Measurements from ENCODE around the gene TMEM187.

The TMEM187 gene

GRCh38 chrX:154004315-154004714 lies 31.8 kb downstream of the TMEM187 start:
- H3K4me3 ChIP-seq = no peak overlapping the region
- H3K27ac ChIP-seq = no peak overlapping the region
- TF ChIP-seq CTCF (IDR thresholded peaks at IDR 0.05) = no peak
- no peak for DNase-seq (ENCODE audit: low spot score)

- Histone ChIP-seq H3K27ac (no peak overlapping the region), H3K4me3 (no peak overlapping the region)
- no peak for TF ChIP-seq CTCF (IDR thresholded peaks at IDR 0.05)
- DNase-seq (ENCODE audit: low spot score) = no peak
These were observed 34.4 kb downstream of the TMEM187 start for GRCh38 chrX:154006947-154007346.

GRCh38 chrX:154008521-154008920 lies 36.0 kb downstream of the TMEM187 start:
- Histone ChIP-seq H3K4me3 (no peak overlapping the region), H3K27ac (no peak overlapping the region)
- DNase-seq (ENCODE audit: low spot score) = no peak
- no peak for TF ChIP-seq CTCF (IDR thresholded peaks at IDR 0.05)

DNA sequence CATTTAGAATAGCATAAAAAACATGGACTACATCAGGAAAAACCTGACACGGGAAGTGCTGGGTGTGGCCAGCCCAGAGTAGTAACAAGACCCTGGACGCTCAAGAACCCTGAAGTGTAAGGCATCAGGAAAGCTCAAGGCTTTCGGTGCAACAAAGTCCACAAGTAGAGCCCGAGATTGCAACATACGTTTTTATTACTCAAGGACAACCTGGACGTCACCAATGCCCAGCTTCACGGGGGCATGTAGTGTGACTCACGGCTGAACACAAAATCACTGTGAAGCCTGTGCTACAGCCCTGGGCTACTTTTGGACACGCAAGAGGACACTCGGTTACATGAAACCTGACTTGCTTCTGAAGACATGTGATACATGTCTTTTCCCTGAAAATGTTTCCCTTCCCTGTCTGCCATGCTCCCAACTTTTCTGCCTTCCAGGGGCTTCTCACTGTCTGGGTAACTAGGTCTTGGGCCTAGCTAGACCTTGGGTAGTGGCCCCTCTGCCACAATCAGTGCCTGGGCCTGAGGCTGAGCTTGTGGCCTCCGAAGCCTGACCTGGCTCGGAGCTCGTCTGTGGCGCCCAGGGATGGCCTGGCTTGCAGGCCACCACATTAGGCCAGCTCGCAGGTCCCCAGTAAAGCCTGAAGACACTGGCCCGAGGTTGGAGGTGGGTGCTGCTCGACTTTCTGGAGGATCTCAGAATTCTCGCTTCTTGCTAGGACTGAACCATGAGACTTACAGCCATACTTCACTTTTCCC lies 38.0 kb downstream of the TMEM187 start:
- Histone ChIP-seq H3K4me3 (no peak overlapping the region), H3K27ac (no peak overlapping the region)
- no peak for TF ChIP-seq CTCF (IDR thresholded peaks at IDR 0.05)
- no peak for DNase-seq (ENCODE audit: low spot score)

DNA sequence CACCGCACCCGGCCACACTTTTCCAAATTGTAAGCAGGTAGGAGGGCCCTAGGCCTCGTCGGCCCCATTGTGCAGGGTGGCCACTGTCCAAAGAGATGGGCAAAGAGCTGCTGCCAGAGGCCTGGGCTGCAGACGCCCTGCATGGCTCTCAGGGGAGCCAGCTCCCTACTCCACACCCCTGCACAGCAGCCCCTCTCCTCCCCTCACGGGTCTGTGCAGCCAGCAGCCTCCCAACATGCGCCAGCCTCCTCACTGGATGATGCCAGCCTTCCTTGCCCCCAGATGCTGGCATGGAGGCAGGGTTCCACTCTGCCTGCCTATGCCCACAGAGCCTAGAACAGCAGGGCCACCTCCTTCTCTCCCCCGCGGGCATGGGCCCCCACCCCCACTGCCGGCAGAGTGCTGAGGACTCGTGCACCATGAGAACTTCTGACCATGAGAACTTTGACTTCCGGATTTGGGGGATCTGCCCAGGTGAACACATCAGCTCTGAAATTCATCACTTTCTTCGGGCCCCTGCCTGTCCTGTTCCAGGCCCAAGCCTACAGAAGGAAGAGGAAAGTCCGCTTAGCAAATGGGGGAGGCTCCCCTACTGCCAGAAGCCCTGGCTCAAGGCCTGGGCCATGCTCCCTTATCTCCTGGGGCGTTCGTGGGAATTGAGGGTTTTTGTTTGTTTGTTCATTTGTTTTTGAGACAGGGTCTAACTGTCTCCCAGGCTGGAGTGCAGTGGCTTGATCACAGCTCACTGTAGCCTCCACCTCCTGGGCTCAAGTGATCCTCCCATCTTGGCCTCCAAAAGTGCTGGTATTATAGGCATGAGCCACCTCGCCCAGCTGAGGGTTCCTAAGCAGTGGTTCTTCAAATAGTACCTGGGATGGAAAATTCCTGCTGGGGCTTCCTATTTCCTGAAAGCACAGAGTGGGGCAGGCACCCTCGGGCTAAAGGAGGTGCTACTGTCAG lies 39.1 kb downstream of the TMEM187 start:
- no peak overlapping the region for H3K27ac ChIP-seq
- TF ChIP-seq CTCF (IDR thresholded peaks at IDR 0.05) = no peak
- DNase-seq (ENCODE audit: low spot score) = no peak
- H3K4me3 ChIP-seq = no peak overlapping the region

DNA sequence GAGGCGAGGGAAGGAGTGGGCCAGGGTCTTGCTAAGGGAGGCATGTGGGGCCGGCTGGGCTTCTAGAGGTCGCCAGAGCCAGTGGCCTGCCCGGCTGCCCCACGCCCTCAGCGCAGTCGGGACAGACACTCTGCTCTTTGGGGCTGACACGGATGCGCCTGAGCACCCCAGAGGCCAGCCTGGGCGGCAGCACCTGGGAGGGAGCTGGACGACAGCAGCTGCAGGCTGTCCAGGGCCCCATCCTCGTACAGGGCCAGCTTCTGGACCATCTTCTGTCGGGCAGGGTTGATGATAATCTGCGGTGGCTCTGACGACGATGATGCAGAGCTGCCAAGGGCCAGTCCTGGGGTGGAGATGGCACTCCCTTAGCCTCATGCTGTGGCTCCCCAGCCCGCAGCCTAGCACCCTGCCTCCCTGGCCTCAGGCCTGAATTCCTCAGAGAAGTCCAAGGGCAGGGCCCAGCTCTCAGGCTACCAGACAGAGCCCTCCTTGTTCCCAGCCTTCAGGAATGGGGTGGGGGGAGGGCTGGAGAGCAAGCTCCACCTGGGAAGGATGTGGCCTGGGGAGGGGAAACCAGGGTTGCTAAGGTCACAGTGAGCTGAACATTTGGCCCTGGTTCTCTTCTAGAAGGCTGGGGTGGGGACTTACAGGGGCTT lies 39.9 kb downstream of the TMEM187 start:
- H3K27ac ChIP-seq = peak overlapping the region in 1 of 2 donors; percentile 22
- DNase-seq (ENCODE audit: low spot score) = no peak
- no peak for TF ChIP-seq CTCF (IDR thresholded peaks at IDR 0.05)

More for the DNA sequence above, 39.9 kb downstream of the TMEM187 start:
- no peak overlapping the region for H3K4me3 ChIP-seq
